Large intestine (tissue), 3 donors: Measurements from ENCODE around the gene LYZL1. TPM values are rescaled to one million over a fixed set of nuclear protein-coding genes. Genes with fewer than 3 reads are reported as not detected.
"Not testable (repeated sequence)": the region's sequence is repeated elsewhere in the genome, so short reads cannot be mapped to it uniquely, and the experiment has no call there.

ENCODE experiments used
- DNase-seq, 2 donors: peaks; one replicate each; pipeline versions ENCODE4 v3.0.0 to v3.0.0-alpha.2; 2013
- H3K27ac ChIP-seq: one replicate; pipeline ENCODE4 v1.5.1; 2013; ENCODE audit warnings: low read length
- H3K27me3 ChIP-seq: 2 replicates; pipeline ENCODE4 v1.6.1; 2013; ENCODE audit warnings: low read length; ENCODE audit not compliant: control insufficient read depth, insufficient read depth
- H3K36me3 ChIP-seq: 2 replicates; pipeline ENCODE4 v1.6.1; 2013; ENCODE audit warnings: low read length; ENCODE audit not compliant: control insufficient read depth, insufficient read depth
- H3K4me1 ChIP-seq: one replicate; pipeline ENCODE4 v1.6.1; 2013; ENCODE audit warnings: low read length; ENCODE audit not compliant: control insufficient read depth, insufficient read depth
- H3K4me3 ChIP-seq: one replicate; pipeline ENCODE4 v1.5.1; 2013; ENCODE audit warnings: low read length
- H3K9me3 ChIP-seq: one replicate; pipeline ENCODE4 v1.6.1; 2013; ENCODE audit warnings: mild to moderate bottlenecking, low read depth, low read length, moderate library complexity; ENCODE audit not compliant: control insufficient read depth
- WGBS: methylation state at CpG from one replicate; pipeline ENCODE4 v1.1.5; 2013; ENCODE audit warnings: low lambda C conversion rate; ENCODE audit not compliant: insufficient coverage; 5-methylcytosine and 5-hydroxymethylcytosine counted together
- polyA plus RNA-seq: library from polyadenylated mRNA; unstranded; fragments of 120-200 nt; gene quantifications from one replicate; pipeline ENCODE4 v1.2.1, GENCODE V29; 2013

Gene LYZL1
- polyA plus RNA-seq, 1 donor: not detected

DNA sequence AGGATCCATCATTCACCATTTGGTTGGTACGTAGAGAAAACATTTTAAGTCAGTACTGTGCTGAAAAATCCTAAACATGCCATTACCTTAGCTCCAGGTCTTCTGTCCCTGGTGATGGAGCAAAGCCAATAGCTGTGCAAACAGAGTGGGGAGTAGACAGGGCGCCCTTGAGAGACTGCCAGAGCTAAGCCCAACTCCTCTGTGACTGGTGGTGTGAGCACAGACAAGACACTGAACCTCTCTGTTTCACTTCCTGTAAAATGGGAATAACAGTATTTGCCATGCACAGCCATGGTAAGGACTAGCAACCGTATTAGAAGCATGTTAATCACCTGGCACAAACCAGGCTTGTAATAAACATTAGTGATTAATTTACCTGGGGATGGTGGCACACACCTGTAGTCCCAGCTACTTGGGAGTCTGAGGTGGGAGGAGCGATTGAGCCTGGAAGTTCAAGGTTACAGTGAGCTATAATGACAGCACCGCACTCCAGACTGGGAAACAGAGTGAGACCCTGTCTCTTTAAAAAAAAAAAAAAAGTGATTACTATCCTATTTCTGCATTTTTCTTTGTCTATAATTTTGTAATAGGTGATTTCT, 28.7 kb downstream of the LYZL1 start:
- no peak overlapping the region for H3K27ac ChIP-seq
- H3K4me1 ChIP-seq: no peaks in the 10 kb centered on the region
- 20% methylated on average over 1 of the region's 5 CpGs for WGBS
- DNase-seq: no peak
- H3K4me3 ChIP-seq: no peak overlapping the region
- no peaks in the 10 kb centered on the region for H3K36me3 ChIP-seq
- no peaks in the 10 kb centered on the region for H3K9me3 ChIP-seq
- no peaks in the 10 kb centered on the region for H3K27me3 ChIP-seq

DNA sequence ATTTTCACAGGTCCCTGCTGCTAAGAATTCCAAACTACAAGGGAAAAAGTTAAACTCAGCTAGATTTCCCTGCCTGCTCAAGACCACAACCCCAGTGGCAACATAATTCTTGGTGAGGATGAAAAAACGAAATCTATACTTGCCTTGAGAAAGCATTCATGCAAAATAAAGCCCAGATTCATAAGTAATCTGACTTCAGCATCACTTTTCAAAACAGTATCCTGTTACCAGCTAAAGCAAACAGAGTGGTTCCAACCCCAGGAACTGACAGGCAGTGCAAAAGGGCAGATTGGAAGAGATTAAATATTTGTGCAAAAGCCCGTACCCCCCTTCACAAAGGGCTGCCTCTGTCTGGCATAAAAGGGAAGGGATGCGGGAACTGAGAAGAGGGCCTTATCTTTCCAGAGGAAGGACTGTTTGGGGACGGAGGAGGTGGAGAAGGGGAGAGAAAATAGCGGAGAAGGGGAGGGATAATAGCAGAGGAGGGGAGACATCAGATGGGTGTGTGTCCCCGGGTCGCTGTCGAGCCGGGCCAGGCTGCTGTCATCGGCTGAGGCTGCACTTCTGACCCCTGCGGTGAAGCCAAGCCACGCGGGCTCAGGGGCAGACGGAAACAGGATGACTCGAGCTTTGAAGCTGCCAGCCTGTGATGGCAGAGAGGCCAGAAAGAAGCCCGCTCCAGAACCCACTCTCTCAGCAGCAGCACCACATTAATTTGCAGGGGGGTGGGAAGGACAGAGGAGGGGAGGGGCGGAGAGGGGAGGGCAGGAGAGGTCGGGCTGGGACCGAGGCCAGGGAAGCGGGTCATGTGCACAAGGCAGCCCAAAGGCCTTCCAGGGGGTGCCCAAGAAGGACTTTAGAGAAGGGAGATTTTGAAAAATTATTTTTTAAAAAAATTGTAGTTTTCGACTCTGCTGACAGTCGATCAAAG, 29.5 kb downstream of the LYZL1 start:
- 50% methylated on average over 3 of the region's 22 CpGs for WGBS
- H3K27ac ChIP-seq, H3K27me3 ChIP-seq, H3K36me3 ChIP-seq, H3K9me3 ChIP-seq, H3K4me1 ChIP-seq, H3K4me3 ChIP-seq: not testable (repeated sequence)
- peak in 1 of 2 donors; percentile 31 for DNase-seq

DNA sequence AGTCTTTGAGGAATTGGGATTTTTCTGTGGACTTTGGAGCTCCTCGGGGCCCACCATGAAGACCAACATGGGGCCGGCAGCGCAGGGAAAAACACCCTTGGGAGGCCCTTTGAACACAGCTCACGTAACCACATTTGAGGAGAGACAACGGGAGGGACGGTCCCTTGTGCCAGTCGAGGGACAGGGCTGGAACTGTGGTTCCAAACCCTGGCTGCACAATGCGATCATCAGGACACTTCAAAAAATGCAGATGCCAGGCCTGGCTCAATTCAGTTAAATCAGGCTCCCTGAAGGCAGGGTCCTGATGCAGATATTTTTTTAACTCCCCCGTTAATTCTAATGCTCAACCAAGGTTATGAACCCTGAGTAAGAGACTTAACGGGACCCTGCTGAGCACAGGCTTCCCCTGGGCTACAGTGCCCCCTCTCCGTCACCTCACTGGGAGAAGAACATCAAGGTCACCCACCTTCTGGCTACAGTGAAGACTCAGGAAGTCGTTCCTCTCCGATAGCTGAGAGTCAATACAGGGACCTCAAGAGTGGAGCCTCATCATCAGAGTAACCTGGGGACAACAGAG, 30.4 kb downstream of the LYZL1 start:
- Histone ChIP-seq H3K27ac (no peak overlapping the region), H3K9me3 (no peaks in the 10 kb centered on the region), H3K4me3 (no peak overlapping the region), H3K4me1 (no peaks in the 10 kb centered on the region), H3K36me3 (no peaks in the 10 kb centered on the region), H3K27me3 (no peaks in the 10 kb centered on the region)
- DNase-seq: no peak
- WGBS: no CpG with 5 or more reads among the region's 13 CpGs

DNA sequence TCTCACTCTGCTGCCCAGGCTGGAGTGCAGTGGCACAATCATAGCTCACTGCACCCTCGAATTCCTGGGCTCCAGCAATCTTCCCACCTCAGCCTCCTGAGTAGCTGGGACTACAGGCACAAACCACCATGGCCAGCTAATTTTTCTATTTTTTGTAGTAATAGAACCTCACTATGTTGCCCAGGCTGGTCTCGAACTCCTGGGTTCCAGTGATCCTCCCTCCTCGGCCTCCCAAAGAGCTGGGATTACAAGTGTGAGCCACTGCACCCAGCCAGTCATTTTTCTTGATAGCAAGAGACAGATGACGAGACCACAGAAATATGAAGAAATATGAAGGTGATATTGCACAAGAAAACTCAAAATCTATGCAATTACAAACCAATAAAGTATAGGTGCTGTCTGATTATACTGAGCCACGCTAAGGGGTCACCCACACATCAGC, 31.8 kb downstream of the LYZL1 start:
- H3K27me3 ChIP-seq, H3K27ac ChIP-seq, DNase-seq, H3K4me1 ChIP-seq, H3K4me3 ChIP-seq, H3K36me3 ChIP-seq, H3K9me3 ChIP-seq: not testable (repeated sequence)
- 100% methylated on average over 1 of the region's 5 CpGs for WGBS

DNA sequence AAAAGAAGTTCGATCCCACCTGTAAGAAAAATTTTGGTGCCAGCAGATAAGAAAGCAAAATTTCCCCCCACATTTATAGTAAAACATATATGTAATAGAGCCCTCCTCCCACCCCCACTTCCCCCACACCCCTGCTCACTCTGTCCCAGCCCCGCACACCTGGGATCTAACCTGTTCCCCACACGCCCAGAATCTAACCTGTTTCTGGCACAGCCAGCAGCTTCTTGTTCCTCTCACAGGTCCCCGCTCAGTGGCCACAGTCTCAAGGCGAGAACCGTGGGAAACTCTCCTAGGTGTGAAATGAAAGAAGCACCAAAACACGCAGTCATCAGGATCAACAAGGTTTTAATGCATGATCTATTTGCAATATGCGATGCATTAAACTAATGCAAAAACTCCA, 32.8 kb downstream of the LYZL1 start:
- no peak overlapping the region for H3K4me3 ChIP-seq
- DNase-seq: no peak
- no peak overlapping the region for H3K27ac ChIP-seq
- no peaks in the 10 kb centered on the region for H3K9me3 ChIP-seq
- peaks cover 2% of the 10 kb centered on the region for H3K4me1 ChIP-seq
- WGBS: 100% methylated on average over 1 of the region's 8 CpGs
- no peaks in the 10 kb centered on the region for H3K27me3 ChIP-seq
- H3K36me3 ChIP-seq: no peaks in the 10 kb centered on the region

DNA sequence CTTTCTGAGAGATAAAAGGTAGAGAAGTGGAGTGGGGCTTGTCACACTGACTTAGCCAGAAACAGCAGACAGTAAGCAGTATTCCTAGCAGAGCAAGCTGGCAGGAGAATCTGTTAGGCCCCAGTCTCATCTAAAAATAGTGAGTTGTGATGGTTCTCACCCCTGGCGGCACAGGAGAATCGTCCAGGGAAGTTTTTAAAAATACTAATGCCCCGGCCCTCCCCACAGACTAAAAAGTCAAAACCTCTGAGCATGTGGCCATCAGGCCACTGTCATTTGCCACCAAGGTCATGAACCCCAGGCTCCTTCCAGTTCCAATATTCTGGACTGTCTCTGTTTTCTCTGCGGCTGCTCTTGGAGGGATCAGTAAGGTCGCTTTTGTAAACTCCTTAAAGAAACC, 34.0 kb downstream of the LYZL1 start:
- no CpG with 5 or more reads among the region's 5 CpGs for WGBS
- Histone ChIP-seq H3K36me3 (no peaks in the 10 kb centered on the region), H3K27me3 (no peaks in the 10 kb centered on the region), H3K27ac (no peak overlapping the region), H3K9me3 (no peaks in the 10 kb centered on the region), H3K4me1 (peaks cover 4% of the 10 kb centered on the region), H3K4me3 (no peak overlapping the region)
- DNase-seq: no peak

DNA sequence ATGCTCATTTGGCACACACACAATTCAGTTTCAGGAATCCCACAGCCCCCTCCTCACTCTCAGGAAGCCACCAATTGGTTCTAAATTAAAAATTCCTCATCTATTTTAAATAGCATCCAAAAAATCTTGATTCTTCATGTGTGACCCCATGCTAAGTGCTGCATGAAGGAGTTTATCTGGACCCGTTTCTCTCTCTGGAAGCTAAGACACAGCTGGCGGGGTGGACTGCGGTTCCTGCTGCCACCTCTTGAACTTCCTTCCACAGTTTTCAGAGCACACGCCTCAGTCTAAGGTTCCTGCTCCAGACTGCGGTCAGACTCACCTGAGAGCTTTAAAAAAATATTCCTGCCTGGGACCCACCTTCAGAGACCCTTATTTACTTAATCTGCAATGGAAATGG, 34.5 kb downstream of the LYZL1 start:
- Histone ChIP-seq H3K27me3 (no peaks in the 10 kb centered on the region), H3K4me3 (no peak overlapping the region), H3K4me1 (peaks cover 4% of the 10 kb centered on the region), H3K27ac (no peak overlapping the region), H3K36me3 (no peaks in the 10 kb centered on the region), H3K9me3 (no peaks in the 10 kb centered on the region)
- 0% methylated on average over 1 of the region's 5 CpGs for WGBS
- no peak for DNase-seq

DNA sequence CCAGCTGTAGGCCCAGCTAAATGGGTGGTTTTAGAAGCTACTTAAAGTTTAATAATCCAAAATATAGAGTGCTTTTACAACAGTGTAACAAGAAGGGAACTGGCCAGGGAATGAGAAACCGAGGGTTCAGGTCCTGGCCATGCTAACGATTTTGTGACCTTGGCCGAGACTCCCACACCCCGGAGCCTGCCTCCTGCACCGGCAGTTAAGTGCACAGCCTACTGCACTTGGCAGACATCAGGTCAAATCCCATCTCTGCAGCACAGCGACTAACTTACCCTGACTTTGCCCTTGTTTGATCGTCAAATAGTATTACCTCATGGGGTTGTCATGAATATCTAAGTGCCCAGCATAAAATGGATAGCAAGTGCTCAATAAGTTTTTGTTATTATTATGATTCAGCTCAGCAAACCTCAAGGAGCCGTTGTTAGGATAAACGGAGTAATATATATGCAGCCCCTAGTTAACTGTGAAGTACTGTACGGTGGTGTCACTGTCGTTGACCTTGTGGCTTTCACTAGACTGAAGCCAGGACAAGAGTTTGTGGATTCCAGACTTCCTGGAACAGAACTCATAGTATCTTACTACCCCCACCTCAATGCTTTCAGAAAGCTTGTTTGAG, 35.5 kb downstream of the LYZL1 start:
- DNase-seq: no peak
- Histone ChIP-seq H3K27ac (no peak overlapping the region), H3K9me3 (no peaks in the 10 kb centered on the region), H3K4me3 (no peak overlapping the region), H3K4me1 (peaks cover 4% of the 10 kb centered on the region), H3K27me3 (no peaks in the 10 kb centered on the region), H3K36me3 (no peaks in the 10 kb centered on the region)
- 100% methylated on average over 1 of the region's 11 CpGs for WGBS

DNA sequence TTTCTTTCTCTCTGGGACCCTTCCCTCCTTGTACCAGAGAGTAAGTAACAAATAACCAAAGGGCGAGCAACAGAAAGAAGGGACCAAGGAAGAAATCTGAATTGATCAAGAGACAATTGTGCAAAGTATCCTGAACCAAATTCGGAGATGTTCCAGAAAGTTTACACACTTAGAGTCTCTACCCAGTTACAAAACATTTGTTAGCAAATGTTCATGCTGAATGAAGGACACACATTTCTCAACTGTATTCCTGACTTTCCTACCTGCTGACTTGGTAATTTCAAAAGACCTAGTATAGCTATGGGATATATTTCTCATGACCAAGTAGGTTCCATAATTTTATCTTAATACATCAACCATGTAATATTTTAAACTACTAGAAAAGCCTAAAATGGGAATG, 37.4 kb downstream of the LYZL1 start:
- no peak overlapping the region for H3K4me3 ChIP-seq
- H3K4me1 ChIP-seq: peaks cover 4% of the 10 kb centered on the region
- WGBS: 100% methylated on average over 1 of the region's 2 CpGs
- no peaks in the 10 kb centered on the region for H3K27me3 ChIP-seq
- no peak for DNase-seq
- H3K9me3 ChIP-seq: no peaks in the 10 kb centered on the region
- H3K36me3 ChIP-seq: no peaks in the 10 kb centered on the region
- H3K27ac ChIP-seq: no peak overlapping the region
